ENCODE data around the gene CD72. TPM values are rescaled to one million over a fixed set of nuclear protein-coding genes. Genes with fewer than 3 reads are reported as not detected.

CD72 gene
- total RNA-seq, 2 experiments from 2014 or later = 67.6 to 91.4 TPM

- H3K79me2 ChIP-seq (ENCODE audit: insufficient read depth, low read depth, low read length) = no peaks in the 10 kb centered on the region
- DNase-seq (ENCODE audit: low spot score) = no peak
- TF ChIP-seq EZH2phosphoT487 (IDR thresholded peaks at IDR 0.05; ENCODE audit: borderline replicate concordance, low read depth, low read length) (no peak), CTCF (conservative IDR thresholded peaks at IDR 0.05; ENCODE audit: low read length) (no peak)
- POLR2A ChIA-PET = interaction anchor here (0.6 kb wide), 1 partner anchor 791 kb away, joined by 3 read pairs; no protein-coding TSS in a partner anchor
- H3K4me3 ChIP-seq (ENCODE audit: low read depth, low read length, poor library complexity, severe bottlenecking) = no peak overlapping the region
- CTCF ChIA-PET (ENCODE audit: unreplicated experiment) = no interaction called here
- H3K9me3 ChIP-seq (ENCODE audit: low read length) = no peaks in the 10 kb centered on the region
- intact Hi-C loops (cut with micrococcal nuclease; ENCODE audit: unreplicated experiment) = no loop called here
- H3K9me2 ChIP-seq (ENCODE audit: insufficient read depth, low read length) = no peaks in the 10 kb centered on the region
- H3K27ac ChIP-seq (ENCODE audit: low read depth, low read length, poor library complexity, severe bottlenecking) = no peak overlapping the region
- no peaks in the 10 kb centered on the region for H4K20me1 ChIP-seq (ENCODE audit: insufficient read depth, low read length)
- H3K4me1 ChIP-seq (ENCODE audit: insufficient read depth, low read length, poor library complexity, severe bottlenecking) = no peaks in the 10 kb centered on the region
- no TSS peak for BruUV-seq (replicated peaks)
- no peaks in the 10 kb centered on the region for H3K36me3 ChIP-seq (ENCODE audit: insufficient read depth, low read length)
- H3K4me2 ChIP-seq (ENCODE audit: low read length) = no peak overlapping the region
- no peak overlapping the region for H2AFZ ChIP-seq (ENCODE audit: low read length)
Measured at GRCh38 chr9:35562895-35563780, 55.1 kb downstream of the CD72 start.

GRCh38 chr9:35561468-35562261, 56.5 kb downstream of the CD72 start:
- DNase-seq (ENCODE audit: low spot score) = no peak
- no peaks in the 10 kb centered on the region for H3K9me3 ChIP-seq (ENCODE audit: low read length)
- no peaks in the 10 kb centered on the region for H3K4me1 ChIP-seq (ENCODE audit: insufficient read depth, low read length, poor library complexity, severe bottlenecking)
- TF ChIP-seq CTCF (conservative IDR thresholded peaks at IDR 0.05; ENCODE audit: low read length) = no peak
- TF ChIP-seq EZH2phosphoT487 (IDR thresholded peaks at IDR 0.05; ENCODE audit: borderline replicate concordance, low read depth, low read length) = no peak
- H3K36me3 ChIP-seq (ENCODE audit: insufficient read depth, low read length) = no peaks in the 10 kb centered on the region
- no TSS peak for BruUV-seq (replicated peaks)
- intact Hi-C loops (cut with micrococcal nuclease; ENCODE audit: unreplicated experiment) = no loop called here
- no peak overlapping the region for H2AFZ ChIP-seq (ENCODE audit: low read length)
- H3K4me2 ChIP-seq (ENCODE audit: low read length) = no peak overlapping the region
- ChIA-PET POLR2A (interaction anchor here (0.6 to 0.9 kb wide), 2 partner anchors 21 to 132 kb away, joined by 3 read pairs; no protein-coding TSS in a partner anchor), CTCF (ENCODE audit: unreplicated experiment) (no interaction called here)
- no peaks in the 10 kb centered on the region for H3K9me2 ChIP-seq (ENCODE audit: insufficient read depth, low read length)
- H3K27ac ChIP-seq (ENCODE audit: low read depth, low read length, poor library complexity, severe bottlenecking) = no peak overlapping the region
- no peaks in the 10 kb centered on the region for H4K20me1 ChIP-seq (ENCODE audit: insufficient read depth, low read length)
- no peaks in the 10 kb centered on the region for H3K79me2 ChIP-seq (ENCODE audit: insufficient read depth, low read depth, low read length)
- H3K4me3 ChIP-seq (ENCODE audit: low read depth, low read length, poor library complexity, severe bottlenecking) = no peak overlapping the region
